Upper lobe of right lung (tissue), 1 donor: ENCODE results near the gene HSPG2. TPM values are rescaled to one million over a fixed set of nuclear protein-coding genes. Genes with fewer than 3 reads are reported as not detected.
A peak's percentile ranks its signal among the peaks of the same experiment; 100 is the strongest.
"Not testable (repeated sequence)": the region's sequence is repeated elsewhere in the genome, so short reads cannot be mapped to it uniquely, and the experiment has no call there.

Experiments
- ATAC-seq: fragments of 200-7000 bp; cut with Tn5 transposase; one replicate; pipeline ENCODE4 v1.9.1; 2020; ENCODE audit warnings: mild to moderate bottlenecking, moderate library complexity
- DNase-seq: peaks from one replicate; pipeline ENCODE4 v3.0.0-alpha.2; 2020
- H3K27ac ChIP-seq: fragments of 200-600 bp; one replicate; pipeline ENCODE4 v1.8.0; 2022
- H3K27me3 ChIP-seq: fragments of 200-600 bp; one replicate; pipeline ENCODE4 v1.8.0; 2022; ENCODE audit warnings: mild to moderate bottlenecking
- H3K36me3 ChIP-seq: fragments of 200-600 bp; one replicate; pipeline ENCODE4 v1.8.0; 2022
- H3K4me1 ChIP-seq: fragments of 200-600 bp; one replicate; pipeline ENCODE4 v1.8.0; 2022
- H3K4me3 ChIP-seq: fragments of 200-600 bp; one replicate; pipeline ENCODE4 v1.8.0; 2022; ENCODE audit warnings: mild to moderate bottlenecking
- H3K9me3 ChIP-seq: fragments of 200-600 bp; one replicate; pipeline ENCODE4 v1.8.0; 2022
- CTCF ChIP-seq: fragments of 200-600 bp; IDR thresholded peaks from one replicate; pipeline ENCODE4 v1.8.0; 2022; ENCODE audit warnings: antibody characterized with exemption
- intact Hi-C: fragments of 100-400 bp; cut with DNase I; formaldehyde crosslinking; loops from one replicate; pipeline ENCODE4 v1.11.0; 2022
- total RNA-seq: library from RNA; stranded (reverse); fragmentation: NEBNext Ultra II Directional; extraction: Animal tissue kit (Norgen Biotek cat#: 25700); gene quantifications from one replicate; pipeline ENCODE4 v1.2.1, GENCODE V29; 2021
- donor health status: DM: no; HTN: yes; CAD: no; lungs with severe emphysema.

HSPG2 gene
- total RNA-seq, 1 donor from 2014 or later: 393 TPM

- no peak overlapping the region for H3K4me3 ChIP-seq
- H3K27me3 ChIP-seq: no peaks in the 10 kb centered on the region
- intact Hi-C loops: no loop called here
- DNase-seq (no peak), ATAC-seq (no peak)
- no peaks in the 10 kb centered on the region for H3K36me3 ChIP-seq
- H3K27ac ChIP-seq: no peak overlapping the region
- no peak for TF ChIP-seq CTCF
- H3K9me3 ChIP-seq: no peaks in the 10 kb centered on the region
- H3K4me1 ChIP-seq: peaks cover 2% of the 10 kb centered on the region
Measured at GRCh38 chr1:21786640-21787039, 150.5 kb downstream of the HSPG2 start.

DNA sequence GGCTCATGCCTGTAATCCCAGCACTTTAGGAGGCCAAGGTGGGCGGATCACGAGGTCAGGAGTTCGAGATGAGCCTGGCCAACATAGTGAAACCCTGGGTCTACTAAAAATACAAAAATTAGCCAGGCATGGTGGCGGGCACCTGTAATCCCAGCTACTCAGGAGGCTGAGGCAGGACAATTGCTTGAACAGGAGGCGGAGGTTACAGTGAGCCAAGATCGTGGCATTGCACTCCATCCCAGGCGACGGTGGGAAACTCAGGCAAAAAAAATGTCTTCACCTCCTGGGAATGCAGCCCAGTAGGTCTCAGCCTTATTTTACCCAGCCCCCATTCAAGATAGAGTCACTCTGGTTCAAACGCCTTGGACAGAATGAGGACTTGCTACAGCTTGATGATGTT, 151.3 kb downstream of the HSPG2 start:
- peaks cover 11% of the 10 kb centered on the region for H3K4me1 ChIP-seq
- H3K27me3 ChIP-seq, H3K4me3 ChIP-seq, DNase-seq, intact Hi-C loops, ATAC-seq, H3K27ac ChIP-seq, H3K36me3 ChIP-seq, H3K9me3 ChIP-seq: not testable (repeated sequence)

GRCh38 chr1:21783679-21784603, 153.2 kb downstream of the HSPG2 start:
- Histone ChIP-seq H3K4me3 (peak overlapping the region; percentile 99), H3K9me3 (no peaks in the 10 kb centered on the region), H3K36me3 (no peaks in the 10 kb centered on the region), H3K4me1 (peaks cover 24% of the 10 kb centered on the region), H3K27me3 (no peaks in the 10 kb centered on the region), H3K27ac (peak overlapping the region; percentile 100)
- DNase-seq: peak; percentile 66
- intact Hi-C loops: no loop called here
- ATAC-seq: no peak
- no peak for TF ChIP-seq CTCF

DNA sequence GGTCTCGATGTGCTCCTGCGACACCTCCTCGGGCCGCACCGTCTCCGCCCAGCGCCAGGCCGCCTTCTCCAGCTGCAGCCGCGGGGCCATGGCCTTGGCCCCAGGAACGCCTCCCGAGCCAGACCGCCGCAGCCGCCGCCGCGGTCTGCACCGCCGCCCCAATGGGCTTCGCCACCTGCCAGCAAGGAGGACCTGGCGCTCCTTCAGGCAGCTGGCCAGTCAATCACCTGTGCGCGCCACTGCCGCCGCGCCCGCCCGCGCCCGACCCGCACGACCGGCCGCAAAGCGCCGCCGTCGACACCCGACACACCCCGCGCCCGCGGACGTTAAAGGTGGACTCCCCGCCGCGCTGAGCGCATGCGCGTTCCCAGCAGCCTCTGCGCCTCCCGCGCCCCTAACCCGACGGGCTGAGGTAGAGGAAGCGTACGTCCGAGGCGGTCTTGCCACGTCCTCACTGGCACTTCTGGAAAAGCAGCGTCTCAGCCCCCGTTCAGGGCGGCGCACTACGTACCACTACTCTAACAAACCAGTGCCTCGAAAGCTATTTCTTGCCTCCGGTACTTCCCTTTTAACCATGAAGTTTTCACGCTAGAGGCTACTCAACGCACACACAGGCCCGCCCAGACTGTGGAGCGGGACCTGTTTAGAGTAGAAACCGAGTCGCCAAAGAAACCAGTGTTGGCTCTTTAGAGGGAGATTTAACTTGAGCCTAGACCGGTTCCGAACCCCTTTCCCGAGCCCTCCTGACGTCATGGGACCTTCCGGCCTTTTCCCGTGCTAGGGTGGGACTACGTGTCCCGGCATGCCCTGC, 154.0 kb downstream of the HSPG2 start, which contains the start of gene USP48:
Gene USP48 (minus strand): TSS at position 282 of the 811 bp plus-strand sequence. CDS start 192 bp downstream, at position 90.
- intact Hi-C loops: no loop called here
- ATAC-seq (peak; percentile 94), DNase-seq (peak; percentile 99)
- Histone ChIP-seq H3K4me3 (peak within 1 kb of the TSS; percentile 99), H3K27ac (peak within 1 kb of the TSS; percentile 100), H3K36me3 (no peaks in the 10 kb centered on the region), H3K9me3 (no peaks in the 10 kb centered on the region), H3K27me3 (no peaks in the 10 kb centered on the region), H3K4me1 (peaks cover 24% of the 10 kb centered on the region)
- TF ChIP-seq CTCF: no peak

DNA sequence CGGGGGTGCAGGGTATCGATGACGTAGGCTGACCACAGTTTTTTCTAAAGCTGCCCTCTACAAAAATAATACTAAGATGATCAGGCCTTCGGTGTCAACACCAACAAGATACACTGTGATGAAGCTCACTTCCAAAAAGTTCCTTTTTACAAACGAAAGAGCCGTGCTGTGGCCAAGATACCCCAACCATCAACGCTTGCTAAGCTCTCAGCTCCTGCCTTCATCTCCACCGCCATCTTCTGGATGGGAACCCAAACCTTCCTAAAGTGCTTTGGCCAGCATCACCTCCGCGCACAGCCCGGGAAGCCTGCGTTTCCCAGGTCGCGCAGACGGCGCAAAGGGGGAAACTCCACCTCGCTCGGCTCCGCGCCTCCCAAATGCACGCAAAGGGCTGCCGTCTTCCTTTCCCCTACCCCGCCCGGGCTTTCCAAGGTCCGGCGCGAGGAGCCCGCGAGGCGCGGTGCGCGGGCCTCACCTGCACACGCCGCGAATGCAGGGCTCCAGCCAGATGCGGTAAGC, 154.7 kb downstream of the HSPG2 start:
- no peaks in the 10 kb centered on the region for H3K27me3 ChIP-seq
- peak; percentile 23 for TF ChIP-seq CTCF
- no peak for DNase-seq
- H3K4me3 ChIP-seq: peak overlapping the region; percentile 99
- no peaks in the 10 kb centered on the region for H3K36me3 ChIP-seq
- H3K9me3 ChIP-seq: no peaks in the 10 kb centered on the region
- peaks cover 24% of the 10 kb centered on the region for H3K4me1 ChIP-seq
- intact Hi-C loops: no loop called here
- peak overlapping the region; percentile 100 for H3K27ac ChIP-seq
- peak; percentile 49 for ATAC-seq
